Prostate gland (tissue), 2 donors: ENCODE data around the gene STAG2. TPM values are rescaled to one million over a fixed set of nuclear protein-coding genes. Genes with fewer than 3 reads are reported as not detected.
"Not testable (repeated sequence)": the region's sequence is repeated elsewhere in the genome, so short reads cannot be mapped to it uniquely, and the experiment has no call there.

Experiments used
- DNase-seq: peaks from one replicate; pipeline ENCODE4 v3.0.0-alpha.2; 2019; ENCODE audit warnings: low spot score
- H3K27ac ChIP-seq, 2 donors: fragments of 200-600 bp; sonication (generic); 2 replicates each; pipeline ENCODE4 v1.5.1; 2017 to 2019
- H3K27me3 ChIP-seq: fragments of 200-600 bp; sonication (generic); replicated peaks from 2 replicates; pipeline ENCODE4 v1.5.1; 2019; ENCODE audit not compliant: insufficient read depth
- H3K36me3 ChIP-seq, 2 donors: fragments of 200-600 bp; sonication (generic); 1 replicate in 1 of 2; 2 replicates in 1 of 2; pipeline versions ENCODE4 v1.5.1 to v1.8.1; 2017 to 2019
- H3K4me1 ChIP-seq: fragments of 200-600 bp; sonication (generic); replicated peaks from 2 replicates; pipeline ENCODE4 v1.5.1; 2019
- H3K4me3 ChIP-seq, 2 donors: fragments of 200-600 bp; sonication (generic); 2 replicates each; pipeline ENCODE4 v1.5.1; 2017 to 2019
- H3K9me3 ChIP-seq: fragments of 200-600 bp; sonication (generic); 2 replicates; pipeline ENCODE4 v1.5.1; 2017
- CTCF ChIP-seq, 4 experiments: fragments of 200-600 bp in 2 of 4; fragments of 450-650 bp in 2 of 4; sonication (generic) in 2 of 4; IDR thresholded peaks; 1 replicate in 3 of 4; 2 replicates in 1 of 4; pipeline ENCODE4 v1.5.1; 2016 to 2019; ENCODE audit warnings: antibody characterized with exemption in 4 of 4, mild to moderate bottlenecking in 2 of 4, moderate library complexity in 2 of 4
- POLR2A ChIP-seq: fragments of 450-650 bp; IDR thresholded peaks from one replicate; pipeline ENCODE4 v1.6.1; 2016; ENCODE audit warnings: antibody characterized with exemption, mild to moderate bottlenecking
- POLR2AphosphoS5 ChIP-seq: sonication (generic); formaldehyde crosslinking; IDR thresholded peaks from one replicate; pipeline ENCODE4 v1.6.1; 2017; ENCODE audit warnings: antibody characterized with exemption
- WGBS: methylation state at CpG from one replicate; pipeline ENCODE4 v1.1.5; 2018; 5-methylcytosine and 5-hydroxymethylcytosine counted together
- intact Hi-C: fragments of 100-400 bp; cut with DNase I; formaldehyde crosslinking; loops from one replicate; pipeline ENCODE4 v1.14.2; 2022
- total RNA-seq, 2 donors: library from RNA; depleted of rRNA; stranded (reverse); fragments of >200 nt; gene quantifications; one replicate each; pipeline ENCODE4 v1.1.0, GENCODE V29; 2016

STAG2 gene
- total RNA-seq, 2 donors from 2014 or later, result 32.6 to 51.2 TPM

GRCh38 chrX:123923211-123923610 is 38.3 kb upstream of the STAG2 start:
- no peaks in the 10 kb centered on the region for H3K36me3 ChIP-seq
- no peaks in the 10 kb centered on the region for H3K9me3 ChIP-seq
- TF ChIP-seq CTCF (IDR thresholded peaks at IDR 0.05), result no peak
- TF ChIP-seq POLR2AphosphoS5, result no peak
- no peak for TF ChIP-seq POLR2A
- no peak overlapping the region for H3K4me3 ChIP-seq
- no peak overlapping the region for H3K27ac ChIP-seq
- no peaks in the 10 kb centered on the region for H3K27me3 ChIP-seq
- WGBS, result 100% methylated on average over 2 of the region's 2 CpGs
- no peaks in the 10 kb centered on the region for H3K4me1 ChIP-seq
- no peak for DNase-seq
- intact Hi-C loops, result no loop called here

DNA sequence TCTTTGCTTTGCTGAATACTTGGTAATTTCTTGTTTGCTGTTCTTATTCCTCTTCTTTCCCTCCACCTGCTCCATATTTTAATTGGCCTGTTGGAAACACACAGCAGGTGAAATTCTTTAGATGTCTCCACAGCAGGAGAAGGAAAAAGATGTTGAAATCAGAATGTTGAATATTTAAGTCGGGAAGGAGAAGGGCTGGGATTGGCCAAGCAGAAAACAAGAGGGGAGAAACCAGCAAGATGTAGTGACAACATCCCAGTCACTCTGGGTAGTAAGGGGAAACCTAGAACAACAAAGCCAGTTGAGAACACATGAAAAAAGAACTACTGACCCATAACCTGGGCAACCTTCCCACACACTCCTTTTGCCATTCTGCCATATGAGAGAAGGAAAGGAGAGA is 37.3 kb upstream of the STAG2 start:
- TF ChIP-seq POLR2A (no peak), CTCF (IDR thresholded peaks at IDR 0.05) (no peak), POLR2AphosphoS5 (no peak)
- no peak for DNase-seq
- Histone ChIP-seq H3K36me3 (no peaks in the 10 kb centered on the region), H3K27me3 (no peaks in the 10 kb centered on the region), H3K9me3 (no peaks in the 10 kb centered on the region), H3K4me3 (no peak overlapping the region), H3K27ac (no peak overlapping the region), H3K4me1 (no peaks in the 10 kb centered on the region)
- intact Hi-C loops, result no loop called here
- WGBS, result 44% methylated on average over 1 of the region's 1 CpG

GRCh38 chrX:123927845-123928244 is 33.7 kb upstream of the STAG2 start:
- H3K4me1 ChIP-seq, result no peaks in the 10 kb centered on the region
- no peaks in the 10 kb centered on the region for H3K27me3 ChIP-seq
- no peaks in the 10 kb centered on the region for H3K9me3 ChIP-seq
- H3K4me3 ChIP-seq, result no peak overlapping the region
- intact Hi-C loops, result no loop called here
- TF ChIP-seq CTCF (IDR thresholded peaks at IDR 0.05) (no peak), POLR2A (no peak), POLR2AphosphoS5 (no peak)
- WGBS, result 88% methylated on average over 2 of the region's 2 CpGs
- no peak overlapping the region for H3K27ac ChIP-seq
- H3K36me3 ChIP-seq, result no peaks in the 10 kb centered on the region
- DNase-seq, result no peak

DNA sequence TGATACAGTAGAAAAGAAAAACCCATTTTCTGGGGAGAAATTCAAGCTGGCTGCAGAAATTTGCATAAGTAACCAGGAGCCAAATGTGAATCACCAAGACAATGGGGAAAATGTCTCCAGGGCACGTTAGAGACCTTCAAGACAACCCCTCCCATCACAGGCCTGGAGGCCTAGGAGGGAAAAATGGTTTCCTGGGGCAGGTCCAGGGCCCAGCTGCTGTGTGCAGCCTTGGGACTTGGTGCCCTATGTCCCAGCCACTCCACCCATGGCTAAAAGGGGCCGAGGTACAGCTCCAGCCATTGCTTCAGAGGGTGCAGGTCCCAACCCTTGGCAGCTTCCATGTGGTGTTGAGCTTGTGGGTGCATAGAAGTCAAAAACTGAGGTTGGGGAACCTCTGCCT is 29.5 kb upstream of the STAG2 start:
- intact Hi-C loops, result not testable (repeated sequence)

DNA sequence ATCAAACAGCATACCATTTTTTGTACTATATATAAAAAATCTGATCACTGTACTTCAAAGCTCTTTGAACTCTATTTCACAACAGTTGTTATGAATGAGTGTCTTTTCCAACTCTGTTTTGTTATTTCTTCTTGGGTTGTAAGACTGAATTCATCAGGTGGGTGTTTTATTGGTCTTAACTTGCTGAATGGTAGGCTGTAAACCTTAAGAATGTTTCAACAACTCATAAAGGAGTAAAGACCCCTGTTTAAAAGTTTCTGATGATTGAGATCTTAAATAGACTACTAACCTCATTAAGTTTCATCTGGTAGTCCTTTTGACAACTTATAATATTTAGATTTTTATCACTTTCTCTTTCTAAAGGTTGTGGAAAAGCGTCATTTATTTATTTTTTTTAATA is 18.4 kb upstream of the STAG2 start:
- Histone ChIP-seq H3K9me3 (no peaks in the 10 kb centered on the region), H3K4me3 (no peak overlapping the region), H3K27ac (no peak overlapping the region), H3K27me3 (no peaks in the 10 kb centered on the region), H3K4me1 (no peaks in the 10 kb centered on the region), H3K36me3 (no peaks in the 10 kb centered on the region)
- intact Hi-C loops, result no loop called here
- WGBS, result 45% methylated on average over 1 of the region's 1 CpG
- no peak for TF ChIP-seq POLR2AphosphoS5
- TF ChIP-seq POLR2A, result no peak
- TF ChIP-seq CTCF (IDR thresholded peaks at IDR 0.05), result no peak
- no peak for DNase-seq

More for the DNA sequence above, 29.5 kb upstream of the STAG2 start:
- H3K4me1 ChIP-seq, H3K27ac ChIP-seq, H3K9me3 ChIP-seq, H3K4me3 ChIP-seq, H3K36me3 ChIP-seq, H3K27me3 ChIP-seq, DNase-seq: not testable (repeated sequence)
- 65% methylated on average over 2 of the region's 2 CpGs for WGBS
